Measurements from ENCODE around the gene ARMH1. TPM values are rescaled to one million over a fixed set of nuclear protein-coding genes. Genes with fewer than 3 reads are reported as not detected.

The ARMH1 gene
- total and polyA plus RNA-seq, 4 experiments from 2014 or later, result 26.0 to 74.5 (median 47.2) TPM

GRCh38 chr1:44721485-44722361 is 47.2 kb downstream of the ARMH1 start:
- CTCF ChIA-PET (ENCODE audit: partially characterized antibody), result interaction anchor here (0.6 to 12.0 kb wide), 10 partner anchors 9 to 771 kb away, joined by 3 to 175 read pairs (median 5); partner anchors contain the start of genes BEST4, BTBD19 and RNU5D-1
- H3K36me3 Mint-ChIP-seq, result peaks cover 0 to 2% of the 10 kb centered on the region in 2 donors
- H3K9me3 Mint-ChIP-seq, result no peaks in the 10 kb centered on the region
- peak overlapping the region; percentile 89 to 97 (median 94) for H3K27ac Mint-ChIP-seq
- POLR2A ChIA-PET (ENCODE audit: partially characterized antibody), result interaction anchor here (0.5 to 8.6 kb wide), 41 partner anchors 9 to 965 kb away, joined by 3 to 182 read pairs (median 6); partner anchors contain the start of genes ARMH1, BTBD19, CCDC163 and DMAP1
- no peaks in the 10 kb centered on the region for H3K27me3 ChIP-seq (ENCODE audit: insufficient read depth, low read length)
- peak overlapping the region; percentile 57 to 87 (median 80) for H3K4me3 Mint-ChIP-seq
- peaks cover 58% of the 10 kb centered on the region for H3K4me1 ChIP-seq (ENCODE audit: insufficient read depth, low read length)
- H3K27me3 Mint-ChIP-seq, result no peaks in the 10 kb centered on the region
- no peaks in the 10 kb centered on the region for H3K36me3 ChIP-seq (ENCODE audit: insufficient read depth, low read length)
- H3K27ac ChIP-seq (ENCODE audit: low read depth, low read length), result peak overlapping the region; percentile 51
- H3K4me3 ChIP-seq (ENCODE audit: low read length in 2 of 2), result no peak overlapping the region
- peak; percentile 77 to 85 (median 79) for DNase-seq
- H3K9me3 ChIP-seq (ENCODE audit: control insufficient read depth in 1 of 2, low read length in 2 of 2), result no peaks in the 10 kb centered on the region
- intact Hi-C loops (cut with micrococcal nuclease), result loop anchor here (1.0 kb wide), 1 partner anchor 10 kb away; the partner anchor contains the start of gene RNU5D-1
- peaks cover 50 to 74% (median 62%) of the 10 kb centered on the region in 4 donors for H3K4me1 Mint-ChIP-seq

DNA sequence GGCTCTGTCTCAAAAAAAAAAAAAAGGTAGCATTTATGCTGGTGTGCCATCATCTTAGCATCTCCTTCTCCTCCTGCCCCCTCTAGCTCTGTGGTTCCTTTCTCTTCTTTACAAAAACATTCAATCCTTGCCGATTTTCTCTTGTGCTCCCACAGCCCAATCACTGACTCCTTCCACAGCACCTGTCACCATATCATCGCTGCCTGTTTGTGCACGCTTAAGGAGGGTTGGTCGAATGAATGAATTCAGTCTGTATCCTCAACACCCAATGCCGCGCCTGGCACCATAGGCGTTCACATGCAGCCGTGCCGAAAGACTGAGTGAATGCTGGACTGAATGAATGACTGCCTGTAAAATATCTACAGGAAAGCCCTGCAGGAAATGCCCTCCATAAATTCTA is 48.5 kb downstream of the ARMH1 start:
- DNase-seq, result no peak
- no peaks in the 10 kb centered on the region for H3K36me3 ChIP-seq (ENCODE audit: insufficient read depth, low read length)
- POLR2A ChIA-PET (ENCODE audit: partially characterized antibody), result interaction anchor here (1.0 to 8.6 kb wide), 14 partner anchors 8 to 963 kb away, joined by 3 to 182 read pairs (median 20); partner anchors contain the start of genes BTBD19, DYNLT4, GPBP1L1 and HECTD3

GRCh38 chr1:44723496-44724295 is 49.2 kb downstream of the ARMH1 start:
- intact Hi-C loops (cut with micrococcal nuclease), result no loop called here
- Histone ChIP-seq H3K27me3 (ENCODE audit: insufficient read depth, low read length) (no peaks in the 10 kb centered on the region), H3K27ac (ENCODE audit: low read depth, low read length) (peak overlapping the region; percentile 50), H3K4me1 (ENCODE audit: insufficient read depth, low read length) (peaks cover 58% of the 10 kb centered on the region), H3K4me3 (ENCODE audit: low read length in 2 of 2) (peak overlapping the region; percentile 2 to 45), H3K9me3 (ENCODE audit: control insufficient read depth in 1 of 2, low read length in 2 of 2) (no peaks in the 10 kb centered on the region), H3K36me3 (ENCODE audit: insufficient read depth, low read length) (no peaks in the 10 kb centered on the region)
- peak overlapping the region; percentile 76 to 92 (median 84) for H3K4me3 Mint-ChIP-seq
- peak overlapping the region; percentile 87 to 97 (median 94) for H3K27ac Mint-ChIP-seq
- peaks cover 42 to 67% (median 52%) of the 10 kb centered on the region in 4 donors for H3K4me1 Mint-ChIP-seq
- H3K36me3 Mint-ChIP-seq, result peaks cover 0 to 2% of the 10 kb centered on the region in 2 donors
- peak in 2 of 5 donors; percentile 36 to 59 for DNase-seq
- CTCF ChIA-PET (ENCODE audit: partially characterized antibody), result interaction anchor here (0.6 to 1.4 kb wide), 4 partner anchors 8 to 96 kb away, joined by 3 to 6 read pairs (median 4); partner anchors contain the start of gene RNU5D-1
- H3K27me3 Mint-ChIP-seq, result no peaks in the 10 kb centered on the region
- no peaks in the 10 kb centered on the region for H3K9me3 Mint-ChIP-seq
- POLR2A ChIA-PET (ENCODE audit: partially characterized antibody), result interaction anchor here (0.6 to 8.6 kb wide), 12 partner anchors 7 to 798 kb away, joined by 3 to 182 read pairs (median 23); partner anchors contain the start of genes BTBD19, DYNLT4, HECTD3 and KIF2C

More for the DNA sequence above, 48.5 kb downstream of the ARMH1 start:
- Histone ChIP-seq H3K27me3 (ENCODE audit: insufficient read depth, low read length) (no peaks in the 10 kb centered on the region), H3K4me1 (ENCODE audit: insufficient read depth, low read length) (peaks cover 58% of the 10 kb centered on the region), H3K27ac (ENCODE audit: low read depth, low read length) (peak overlapping the region; percentile 50), H3K9me3 (ENCODE audit: control insufficient read depth in 1 of 2, low read length in 2 of 2) (no peaks in the 10 kb centered on the region), H3K4me3 (ENCODE audit: low read length in 2 of 2) (peak overlapping the region in 1 of 2 donors; percentile 45)
- peaks cover 0 to 2% of the 10 kb centered on the region in 2 donors for H3K36me3 Mint-ChIP-seq
- H3K27ac Mint-ChIP-seq, result peak overlapping the region; percentile 87 to 97 (median 94)
- no peaks in the 10 kb centered on the region for H3K9me3 Mint-ChIP-seq
- intact Hi-C loops (cut with micrococcal nuclease), result no loop called here
- peaks cover 46 to 71% (median 55%) of the 10 kb centered on the region in 4 donors for H3K4me1 Mint-ChIP-seq
- H3K27me3 Mint-ChIP-seq, result no peaks in the 10 kb centered on the region
- H3K4me3 Mint-ChIP-seq, result peak overlapping the region; percentile 76 to 92 (median 84)
- CTCF ChIA-PET (ENCODE audit: partially characterized antibody), result interaction anchor here (0.6 to 1.4 kb wide), 4 partner anchors 8 to 96 kb away, joined by 3 to 6 read pairs (median 4); partner anchors contain the start of gene RNU5D-1

DNA sequence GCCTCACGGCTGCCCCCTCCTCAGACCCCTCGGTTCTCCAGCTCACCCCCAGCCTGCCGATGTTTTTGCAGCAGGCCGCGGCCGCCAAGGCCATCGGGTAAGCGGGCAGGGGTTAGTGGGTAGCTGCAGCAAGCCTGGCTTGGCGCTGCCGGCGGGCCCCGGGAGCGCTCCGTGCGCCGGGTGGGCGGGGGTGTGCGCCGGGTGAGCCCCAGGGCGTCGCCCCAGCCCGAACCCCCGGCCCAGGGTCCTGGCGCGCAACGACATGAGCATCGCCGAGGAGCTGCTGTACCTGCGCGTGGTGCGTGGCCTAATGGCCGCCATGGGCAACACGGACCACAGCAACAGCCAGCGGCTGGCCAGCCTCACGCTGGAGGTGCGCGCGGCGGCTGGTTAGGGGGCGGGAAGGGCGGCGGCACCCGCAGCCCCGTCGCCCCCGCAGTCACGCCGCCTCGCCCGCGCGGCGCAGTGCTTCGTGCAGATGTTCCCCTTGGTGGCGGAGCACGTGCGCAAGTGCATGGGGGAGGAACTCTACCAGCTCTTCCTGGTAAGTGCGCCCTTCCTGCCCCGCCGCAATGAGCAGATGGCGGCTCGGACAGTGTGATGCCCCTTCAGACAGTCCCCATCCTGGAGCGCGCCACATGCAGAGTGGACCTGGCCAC is 49.9 kb downstream of the ARMH1 start:
- no peaks in the 10 kb centered on the region for H3K9me3 Mint-ChIP-seq
- DNase-seq, result no peak
- H3K4me1 Mint-ChIP-seq, result peaks cover 43 to 65% (median 52%) of the 10 kb centered on the region in 4 donors
- H3K36me3 Mint-ChIP-seq, result peaks cover 0 to 2% of the 10 kb centered on the region in 2 donors
- H3K27me3 Mint-ChIP-seq, result no peaks in the 10 kb centered on the region
- ChIA-PET POLR2A (ENCODE audit: partially characterized antibody) (interaction anchor here (0.6 to 7.1 kb wide), 7 partner anchors 11 to 288 kb away, joined by 3 to 103 read pairs (median 45); partner anchors contain the start of genes BTBD19, DYNLT4, HECTD3 and PLK3), CTCF (ENCODE audit: partially characterized antibody) (interaction anchor here (1.1 to 1.3 kb wide), 2 partner anchors 7 to 10 kb away, joined by 5 read pairs; partner anchors contain the start of gene RNU5D-1)
- no peak overlapping the region for H3K27ac ChIP-seq (ENCODE audit: low read depth, low read length)
- H3K4me3 Mint-ChIP-seq, result peak overlapping the region in 6 of 8 donors; percentile 28 to 86 (median 64)
- no peaks in the 10 kb centered on the region for H3K9me3 ChIP-seq (ENCODE audit: control insufficient read depth in 1 of 2, low read length in 2 of 2)
- peak overlapping the region in 1 of 2 donors; percentile 45 for H3K4me3 ChIP-seq (ENCODE audit: low read length in 2 of 2)
- no peaks in the 10 kb centered on the region for H3K36me3 ChIP-seq (ENCODE audit: insufficient read depth, low read length)
- H3K4me1 ChIP-seq (ENCODE audit: insufficient read depth, low read length), result peaks cover 57% of the 10 kb centered on the region
- peak overlapping the region in 5 of 7 donors; percentile 35 to 91 (median 84) for H3K27ac Mint-ChIP-seq
- intact Hi-C loops (cut with micrococcal nuclease), result no loop called here
- no peaks in the 10 kb centered on the region for H3K27me3 ChIP-seq (ENCODE audit: insufficient read depth, low read length)

- no peaks in the 10 kb centered on the region for H3K27me3 ChIP-seq (ENCODE audit: insufficient read depth, low read length)
- no peak overlapping the region for H3K4me3 ChIP-seq (ENCODE audit: low read length in 2 of 2)
- Mint-ChIP-seq H3K36me3 (peaks cover 0 to 2% of the 10 kb centered on the region in 2 donors), H3K4me3 (peak overlapping the region; percentile 28 to 86 (median 69)), H3K4me1 (peaks cover 39 to 63% (median 49%) of the 10 kb centered on the region in 4 donors), H3K27ac (peak overlapping the region; percentile 35 to 86 (median 77)), H3K9me3 (no peaks in the 10 kb centered on the region), H3K27me3 (no peaks in the 10 kb centered on the region)
- POLR2A ChIA-PET (ENCODE audit: partially characterized antibody), result interaction anchor here (4.6 to 7.1 kb wide), 3 partner anchors 50 to 287 kb away, joined by 45 to 103 read pairs (median 56); partner anchors contain the start of genes HECTD3, RPS8 and UROD
- H3K27ac ChIP-seq (ENCODE audit: low read depth, low read length), result no peak overlapping the region
- intact Hi-C loops (cut with micrococcal nuclease), result no loop called here
- no peaks in the 10 kb centered on the region for H3K9me3 ChIP-seq (ENCODE audit: control insufficient read depth in 1 of 2, low read length in 2 of 2)
- CTCF ChIA-PET (ENCODE audit: partially characterized antibody), result interaction anchor here (1.1 kb wide), 1 partner anchor 10 kb away, joined by 5 read pairs; no protein-coding TSS in a partner anchor
- H3K4me1 ChIP-seq (ENCODE audit: insufficient read depth, low read length), result peaks cover 55% of the 10 kb centered on the region
- H3K36me3 ChIP-seq (ENCODE audit: insufficient read depth, low read length), result no peaks in the 10 kb centered on the region
- no peak for DNase-seq
Measured at GRCh38 chr1:44724955-44725698, 50.6 kb downstream of the ARMH1 start.
